Right lobe of liver (tissue), 6 donors: Measurements from ENCODE around the gene EMILIN3. TPM values are rescaled to one million over a fixed set of nuclear protein-coding genes. Genes with fewer than 3 reads are reported as not detected.

Experiments used
- ATAC-seq, 4 donors: fragments of 200-7000 bp; cut with Tn5 transposase; one replicate each; pipeline ENCODE4 v1.9.1; 2020; ENCODE audit warnings: mild to moderate bottlenecking in 4 of 4, moderate library complexity in 4 of 4
- DNase-seq, 3 donors: peaks; one replicate each; pipeline ENCODE4 v3.0.0-alpha.2; 2020
- H3K27ac ChIP-seq, 3 donors: fragments of 200-600 bp; one replicate each; pipeline ENCODE4 v1.8.0; 2022
- H3K27me3 ChIP-seq, 2 donors: fragments of 200-600 bp; one replicate each; pipeline ENCODE4 v1.8.0; 2022
- H3K36me3 ChIP-seq, 4 donors: fragments of 200-600 bp; sonication (generic) in 1 of 4; one replicate each; pipeline versions ENCODE4 v1.5.1 to v1.8.0; 2017 to 2022; ENCODE audit warnings: control low read depth in 1 of 4
- H3K4me1 ChIP-seq, 4 donors: fragments of 200-600 bp; sonication (generic) in 1 of 4; one replicate each; pipeline versions ENCODE4 v1.5.1 to v1.8.0; 2017 to 2022; ENCODE audit warnings: control low read depth in 1 of 4
- H3K4me3 ChIP-seq, 3 donors: fragments of 200-600 bp; one replicate each; pipeline ENCODE4 v1.8.0; 2022
- H3K9me3 ChIP-seq, 4 donors: fragments of 200-600 bp; sonication (generic) in 1 of 4; one replicate each; pipeline versions ENCODE4 v1.5.1 to v1.8.0; 2017 to 2022; ENCODE audit warnings: control low read depth in 1 of 4
- POLR2A ChIP-seq: fragments of 450-650 bp; IDR thresholded peaks from one replicate; pipeline ENCODE4 v1.6.1; 2017; ENCODE audit warnings: antibody characterized with exemption, mild to moderate bottlenecking
- WGBS: methylation state at CpG from one replicate; pipeline ENCODE4 v1.1.6; 2018; ENCODE audit warnings: low coverage, low lambda C conversion rate; ENCODE audit not compliant: insufficient coverage; ENCODE audit errors: missing lambda C conversion rate; 5-methylcytosine and 5-hydroxymethylcytosine counted together
- intact Hi-C, 2 donors: fragments of 100-400 bp; cut with DNase I; formaldehyde crosslinking; loops; one replicate each; pipeline versions ENCODE4 v1.11.2 to v1.14.1; 2022
- total RNA-seq, 6 experiments: library from RNA; depleted of rRNA in 2 of 6; stranded (reverse); fragments of >200 nt in 2 of 6; fragmentation: NEBNext Ultra II Directional in 3 of 6; extraction: Animal tissue kit (Norgen Biotek cat#: 25700) in 3 of 6; gene quantifications; one replicate each; pipeline versions ENCODE4 v1.1.0 to v1.2.4, GENCODE V29; 2016 to 2023
- TF ChIP-seq, protein P1 (sequence below), 4 donors: fragments of 200-600 bp in 3 of 4; fragments of 450-650 bp in 1 of 4; IDR thresholded peaks; one replicate each; pipeline versions ENCODE4 v1.5.1 to v1.8.0; 2016 to 2022; ENCODE audit warnings: antibody characterized with exemption in 4 of 4, mild to moderate bottlenecking in 2 of 4
- donor health status: DM: no; HTN: yes; CAD: no.
- donor health status: DM: no; HTN: no; CAD: no.
- donor health status: DM: no; HTN: no; CAD: no.
- donor health status: DM: no; HTN: yes; CAD: no.
- donor health status: DM: no; HTN: yes; CAD: no.

Gene EMILIN3
- total RNA-seq, 6 experiments from 2014 or later, result 0.07 to 0.09 (median 0.07) TPM; not detected in 3

DNA sequence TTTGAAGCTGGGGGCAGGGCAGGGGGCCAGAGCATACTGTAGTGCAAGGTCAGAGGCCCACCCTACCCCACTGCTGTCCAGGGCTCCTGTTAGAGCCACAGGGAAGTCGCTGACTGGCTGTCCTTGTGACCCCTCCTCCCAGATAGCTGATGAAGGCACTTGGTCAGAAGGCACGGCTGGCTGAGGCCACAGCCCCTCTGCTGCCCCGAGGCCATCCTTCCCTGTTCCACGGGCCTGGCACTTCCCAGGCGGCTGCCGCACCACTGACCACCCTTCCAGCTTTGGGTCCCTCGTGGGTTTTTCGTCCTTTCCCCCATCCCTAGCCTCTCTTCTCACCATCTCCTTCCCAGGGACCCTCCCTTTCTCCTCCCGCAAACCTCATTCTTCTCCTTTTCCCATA lies 9.2 kb upstream of the EMILIN3 start:
- Histone ChIP-seq H3K4me1 (no peaks in the 10 kb centered on the region), H3K9me3 (no peaks in the 10 kb centered on the region), H3K36me3 (no peaks in the 10 kb centered on the region), H3K4me3 (no peak overlapping the region), H3K27ac (no peak overlapping the region), H3K27me3 (no peaks in the 10 kb centered on the region)
- 72% methylated on average over 3 of the region's 9 CpGs for WGBS
- intact Hi-C loops, result no loop called here
- ATAC-seq (no peak), DNase-seq (no peak)
- TF ChIP-seq, protein P1, sequence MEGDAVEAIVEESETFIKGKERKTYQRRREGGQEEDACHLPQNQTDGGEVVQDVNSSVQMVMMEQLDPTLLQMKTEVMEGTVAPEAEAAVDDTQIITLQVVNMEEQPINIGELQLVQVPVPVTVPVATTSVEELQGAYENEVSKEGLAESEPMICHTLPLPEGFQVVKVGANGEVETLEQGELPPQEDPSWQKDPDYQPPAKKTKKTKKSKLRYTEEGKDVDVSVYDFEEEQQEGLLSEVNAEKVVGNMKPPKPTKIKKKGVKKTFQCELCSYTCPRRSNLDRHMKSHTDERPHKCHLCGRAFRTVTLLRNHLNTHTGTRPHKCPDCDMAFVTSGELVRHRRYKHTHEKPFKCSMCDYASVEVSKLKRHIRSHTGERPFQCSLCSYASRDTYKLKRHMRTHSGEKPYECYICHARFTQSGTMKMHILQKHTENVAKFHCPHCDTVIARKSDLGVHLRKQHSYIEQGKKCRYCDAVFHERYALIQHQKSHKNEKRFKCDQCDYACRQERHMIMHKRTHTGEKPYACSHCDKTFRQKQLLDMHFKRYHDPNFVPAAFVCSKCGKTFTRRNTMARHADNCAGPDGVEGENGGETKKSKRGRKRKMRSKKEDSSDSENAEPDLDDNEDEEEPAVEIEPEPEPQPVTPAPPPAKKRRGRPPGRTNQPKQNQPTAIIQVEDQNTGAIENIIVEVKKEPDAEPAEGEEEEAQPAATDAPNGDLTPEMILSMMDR (IDR thresholded peaks at IDR 0.05), result no peak
- no peak for TF ChIP-seq POLR2A

DNA sequence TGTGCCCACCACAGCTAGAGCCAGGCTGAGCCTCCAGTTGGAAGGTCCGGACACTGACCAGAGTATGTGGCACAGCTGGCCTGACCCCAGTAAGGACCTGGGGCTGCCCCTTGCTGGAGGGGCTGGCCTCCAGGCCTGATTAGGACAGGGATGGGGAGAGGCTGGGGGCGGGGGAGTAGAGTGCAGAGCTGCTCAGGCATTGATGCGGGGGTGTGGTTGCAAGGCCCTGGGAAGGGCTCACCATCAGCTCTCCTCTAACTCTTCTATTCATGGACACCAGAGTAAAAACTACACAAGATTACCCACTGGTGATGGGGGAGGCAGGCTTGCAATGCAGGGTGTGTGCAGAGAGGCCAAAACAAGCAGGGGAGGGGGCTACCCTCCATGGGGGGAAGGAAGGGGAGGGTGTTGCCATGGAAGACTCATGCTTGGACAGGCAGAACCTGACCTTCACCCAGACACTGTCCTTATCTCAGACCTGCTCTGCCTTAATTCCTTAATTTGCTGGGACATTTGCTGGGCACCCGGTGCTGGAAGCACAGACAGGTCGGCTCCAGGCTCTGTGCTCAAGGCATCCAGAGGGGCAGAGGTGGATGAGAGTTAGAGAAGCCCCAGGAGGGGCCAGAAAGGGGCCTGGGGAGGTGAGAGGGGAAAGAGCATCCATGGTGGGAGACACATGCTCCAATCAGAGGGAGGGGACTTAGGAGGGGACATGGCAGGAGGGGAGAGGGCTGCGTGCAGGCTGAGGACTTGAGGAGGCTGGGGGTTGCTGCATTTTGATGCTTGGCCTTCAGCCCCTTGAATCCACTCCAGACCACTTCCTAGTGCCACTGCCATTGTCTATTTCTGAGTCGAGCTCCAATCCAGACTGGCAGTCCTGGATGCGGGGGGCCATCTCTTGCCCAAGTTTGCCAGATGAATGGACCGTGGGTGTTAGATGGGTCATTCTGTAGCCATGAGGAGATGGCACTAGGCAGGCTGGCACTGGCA lies 7.6 kb upstream of the EMILIN3 start:
- H3K36me3 ChIP-seq, result no peaks in the 10 kb centered on the region
- no peaks in the 10 kb centered on the region for H3K27me3 ChIP-seq
- H3K4me3 ChIP-seq, result no peak overlapping the region
- ATAC-seq (no peak), DNase-seq (no peak)
- H3K4me1 ChIP-seq, result no peaks in the 10 kb centered on the region
- WGBS, result 40% methylated on average over 2 of the region's 9 CpGs
- intact Hi-C loops, result no loop called here
- TF ChIP-seq, protein P1 (IDR thresholded peaks at IDR 0.05), result no peak
- no peak for TF ChIP-seq POLR2A
- no peaks in the 10 kb centered on the region for H3K9me3 ChIP-seq
- no peak overlapping the region for H3K27ac ChIP-seq

DNA sequence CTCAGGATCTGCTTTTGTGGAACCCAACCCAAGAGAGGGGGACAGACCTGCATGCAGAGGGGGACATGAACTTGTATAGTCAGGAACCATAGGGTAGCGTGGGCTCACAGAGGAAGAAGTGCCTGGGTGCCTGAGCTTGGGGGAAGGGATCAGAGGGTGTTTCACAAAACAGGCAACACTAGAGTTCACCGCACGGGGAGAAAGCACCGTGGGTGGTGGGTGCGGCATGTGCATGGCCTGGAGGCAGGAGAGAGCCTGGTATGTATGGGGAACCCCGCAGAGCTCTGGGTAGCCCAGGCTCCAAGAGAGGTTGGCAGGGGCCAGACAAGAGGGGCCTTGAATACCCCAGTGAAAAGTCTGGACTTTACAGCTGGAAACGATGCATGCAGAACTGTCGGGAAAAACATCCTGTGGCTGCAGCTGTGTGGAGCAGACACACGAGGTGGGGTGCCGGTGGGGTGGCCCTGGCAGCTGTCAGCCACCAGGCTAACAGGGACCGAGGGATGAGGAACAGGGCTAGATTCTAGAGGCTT lies 6.7 kb upstream of the EMILIN3 start:
- intact Hi-C loops, result no loop called here
- Histone ChIP-seq H3K27ac (no peak overlapping the region), H3K27me3 (no peaks in the 10 kb centered on the region), H3K4me3 (no peak overlapping the region), H3K36me3 (no peaks in the 10 kb centered on the region), H3K9me3 (no peaks in the 10 kb centered on the region), H3K4me1 (no peaks in the 10 kb centered on the region)
- WGBS, result 70% methylated on average over 7 of the region's 11 CpGs
- ATAC-seq (no peak), DNase-seq (no peak)
- no peak for TF ChIP-seq POLR2A
- TF ChIP-seq, protein P1 (IDR thresholded peaks at IDR 0.05), result no peak

GRCh38 chr20:41371371-41371770 lies 4.8 kb upstream of the EMILIN3 start:
- TF ChIP-seq POLR2A, result no peak
- 71% methylated on average over 3 of the region's 4 CpGs for WGBS
- no peaks in the 10 kb centered on the region for H3K4me1 ChIP-seq
- intact Hi-C loops, result no loop called here
- H3K4me3 ChIP-seq, result no peak overlapping the region
- no peaks in the 10 kb centered on the region for H3K36me3 ChIP-seq
- H3K27ac ChIP-seq, result no peak overlapping the region
- no peaks in the 10 kb centered on the region for H3K9me3 ChIP-seq
- ATAC-seq (no peak), DNase-seq (no peak)
- no peaks in the 10 kb centered on the region for H3K27me3 ChIP-seq

DNA sequence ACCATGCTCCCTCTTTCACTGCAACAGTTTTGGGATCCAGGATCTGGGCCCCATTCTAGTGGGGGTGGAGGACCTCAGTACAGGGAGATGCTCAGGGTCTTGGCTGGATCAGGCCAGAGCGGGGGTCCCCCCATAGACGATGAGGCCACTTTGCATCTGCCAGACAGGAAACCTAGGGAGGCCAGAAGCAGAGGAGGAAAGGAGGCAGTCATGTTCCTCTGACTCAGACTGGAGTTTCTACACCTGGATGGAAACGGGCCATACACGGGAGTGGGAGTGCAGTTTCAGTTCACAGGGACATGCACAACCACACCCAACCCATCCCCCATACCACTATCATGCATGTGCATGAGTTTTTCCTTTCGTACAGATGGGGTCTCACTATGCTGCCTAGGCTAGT lies 3.6 kb upstream of the EMILIN3 start:
- no peak overlapping the region for H3K27ac ChIP-seq
- H3K9me3 ChIP-seq, result no peaks in the 10 kb centered on the region
- intact Hi-C loops, result no loop called here
- H3K27me3 ChIP-seq, result no peaks in the 10 kb centered on the region
- peaks cover 0 to 5% (median 0%) of the 10 kb centered on the region in 4 donors for H3K4me1 ChIP-seq
- no peaks in the 10 kb centered on the region for H3K36me3 ChIP-seq
- no peak for DNase-seq
- no peak for TF ChIP-seq POLR2A
- TF ChIP-seq, protein P1 (IDR thresholded peaks at IDR 0.05), result no peak
- ATAC-seq, result no peak
- H3K4me3 ChIP-seq, result no peak overlapping the region
- WGBS, result 50% methylated on average over 1 of the region's 5 CpGs
